GM23338 (cell line): Measurements from ENCODE around the gene PORCN. TPM values are rescaled to one million over a fixed set of nuclear protein-coding genes. Genes with fewer than 3 reads are reported as not detected.

ENCODE experiments used
- ATAC-seq: fragments of 200-7000 bp; cut with Tn5 transposase; 3 replicates; pipeline ENCODE4 v1.9.1; 2020
- DNase-seq: peaks from one replicate; pipeline ENCODE4 v3.0.0-alpha.2; 2015; ENCODE audit warnings: low spot score
- H2AFZ ChIP-seq: fragments of 200-600 bp; sonication (generic); 2 replicates; pipeline ENCODE4 v1.8.0; 2016; ENCODE audit warnings: antibody characterized with exemption, mild to moderate bottlenecking, moderate library complexity
- H3F3A ChIP-seq: fragments of 200-600 bp; sonication (generic); replicated peaks from 2 replicates; pipeline ENCODE4 v1.8.0; 2017; ENCODE audit warnings: antibody characterized with exemption, mixed run types, low read depth
- H3K27ac ChIP-seq: fragments of 200-600 bp; sonication (generic); 2 replicates; pipeline ENCODE4 v1.6.1; 2016; ENCODE audit warnings: low read depth
- H3K27me3 ChIP-seq: fragments of 200-600 bp; sonication (generic); 2 replicates; pipeline ENCODE4 v1.8.0; 2016; ENCODE audit warnings: mild to moderate bottlenecking, mixed run types, moderate library complexity; ENCODE audit not compliant: insufficient read depth
- H3K36me3 ChIP-seq: fragments of 200-600 bp; sonication (generic); 2 replicates; pipeline ENCODE4 v1.8.0; 2016; ENCODE audit warnings: mild to moderate bottlenecking; ENCODE audit not compliant: insufficient read depth
- H3K4me1 ChIP-seq: fragments of 200-600 bp; sonication (generic); 2 replicates; pipeline ENCODE4 v1.8.0; 2016; ENCODE audit warnings: mild to moderate bottlenecking, moderate library complexity; ENCODE audit not compliant: insufficient read depth
- H3K4me2 ChIP-seq: fragments of 200-600 bp; sonication (generic); 2 replicates; pipeline ENCODE4 v1.7.1; 2017; ENCODE audit warnings: mixed run types
- H3K4me3 ChIP-seq: fragments of 200-600 bp; sonication (generic); 2 replicates; pipeline ENCODE4 v1.6.1; 2016; ENCODE audit warnings: mixed run types
- H3K79me2 ChIP-seq: fragments of 200-600 bp; sonication (generic); replicated peaks from 2 replicates; pipeline ENCODE4 v1.8.0; 2017; ENCODE audit warnings: mild to moderate bottlenecking; ENCODE audit not compliant: insufficient read depth
- H3K9me2 ChIP-seq: fragments of 200-600 bp; sonication (generic); 2 replicates; pipeline ENCODE4 v1.8.0; 2017; ENCODE audit not compliant: insufficient read depth
- H4K20me1 ChIP-seq: fragments of 200-600 bp; sonication (generic); replicated peaks from 2 replicates; pipeline ENCODE4 v1.8.0; 2017; ENCODE audit warnings: mild to moderate bottlenecking; ENCODE audit not compliant: insufficient read depth
- H3K27ac Mint-ChIP-seq: 2 replicates; pipeline ENCODE4 v1.8.0; 2020; ENCODE audit warnings: inconsistent platforms, mild to moderate bottlenecking, moderate library complexity, mixed read lengths
- H3K27me3 Mint-ChIP-seq: 3 replicates; pipeline ENCODE4 v1.8.0; 2022; ENCODE audit warnings: low read depth, mild to moderate bottlenecking, moderate library complexity, mixed read lengths, inconsistent platforms; ENCODE audit not compliant: insufficient read depth, poor library complexity
- H3K36me3 Mint-ChIP-seq: 3 replicates; pipeline ENCODE4 v1.8.0; 2021; ENCODE audit warnings: low read depth, mild to moderate bottlenecking, inconsistent platforms, moderate library complexity, mixed read lengths
- H3K4me1 Mint-ChIP-seq: 3 replicates; pipeline ENCODE4 v1.8.0; 2020; ENCODE audit warnings: mild to moderate bottlenecking, inconsistent platforms, mixed read lengths
- H3K4me3 Mint-ChIP-seq: 3 replicates; pipeline ENCODE4 v1.8.0; 2021; ENCODE audit warnings: moderate library complexity, mild to moderate bottlenecking, inconsistent platforms, mixed read lengths
- H3K9me3 Mint-ChIP-seq: 3 replicates; pipeline ENCODE4 v1.8.0; 2020; ENCODE audit warnings: moderate library complexity, mild to moderate bottlenecking, inconsistent platforms, mixed read lengths
- CREB1 ChIP-seq: fragments of 250-450 bp; sonication (Bioruptor Pico); IDR thresholded peaks from 2 replicates; pipeline ENCODE4 v1.5.0; 2020; ENCODE audit warnings: low read depth, mild to moderate bottlenecking, moderate library complexity
- CTCF ChIP-seq, 2 experiments: fragments of 200-600 bp in 1 of 2; sonication (generic) in 1 of 2; conservative IDR thresholded peaks; 2 replicates each; pipeline versions ENCODE4 v1.5.1 to v1.6.1; 2016 to 2017; ENCODE audit warnings: antibody characterized with exemption in 2 of 2, low read depth in 2 of 2, mild to moderate bottlenecking in 2 of 2, moderate library complexity in 1 of 2
- ETS1 ChIP-seq: IDR thresholded peaks from 2 replicates; pipeline ENCODE4 v1.6.1; 2016; ENCODE audit warnings: antibody characterized with exemption
- EZH2 ChIP-seq: fragments of 200-600 bp; sonication (generic); IDR thresholded peaks from one replicate; pipeline ENCODE4 v1.8.0; 2017; ENCODE audit warnings: antibody characterized with exemption, mild to moderate bottlenecking, low read depth; ENCODE audit not compliant: unreplicated experiment
- EZH2phosphoT487 ChIP-seq: fragments of 200-600 bp; sonication (generic); IDR thresholded peaks from one replicate; pipeline ENCODE4 v1.8.1; 2018; ENCODE audit warnings: antibody characterized with exemption; ENCODE audit not compliant: unreplicated experiment
- JUNB ChIP-seq: IDR thresholded peaks from one replicate; pipeline ENCODE4 v1.6.1; 2016; ENCODE audit warnings: antibody characterized with exemption; ENCODE audit not compliant: unreplicated experiment
- NANOG ChIP-seq: IDR thresholded peaks from 2 replicates; pipeline ENCODE4 v1.6.1; 2016; ENCODE audit warnings: antibody characterized with exemption, borderline replicate concordance
- POLR2AphosphoS5 ChIP-seq: IDR thresholded peaks from 2 replicates; pipeline ENCODE4 v1.6.1; 2016; ENCODE audit warnings: antibody characterized with exemption, low read depth
- REST ChIP-seq: IDR thresholded peaks from one replicate; pipeline ENCODE4 v1.6.1; 2018; ENCODE audit warnings: antibody characterized with exemption; ENCODE audit not compliant: unreplicated experiment
- STAT1 ChIP-seq: IDR thresholded peaks from one replicate; pipeline ENCODE4 v1.6.1; 2016; ENCODE audit warnings: antibody characterized with exemption; ENCODE audit not compliant: unreplicated experiment
- ZNF114 ChIP-seq: fragments of 250-450 bp; sonication (Bioruptor Pico); IDR thresholded peaks from 2 replicates; pipeline ENCODE4 v1.5.0; 2020; ENCODE audit warnings: mild to moderate bottlenecking, moderate library complexity
- ZNF331 ChIP-seq: fragments of 250-450 bp; sonication (Bioruptor Pico); IDR thresholded peaks from 2 replicates; pipeline ENCODE4 v1.5.0; 2020; ENCODE audit warnings: low read depth, mild to moderate bottlenecking, moderate library complexity
- ZNF462 ChIP-seq: fragments of 250-450 bp; sonication (Bioruptor Pico); IDR thresholded peaks from 2 replicates; pipeline ENCODE4 v1.5.0; 2020; ENCODE audit warnings: mild to moderate bottlenecking, moderate library complexity
- polyA plus RNA-seq: library from polyadenylated mRNA; unstranded; fragments of >200 nt; fragmentation: Nextera tagmentation; extraction: Ambion mirVana; gene quantifications from 2 replicates; pipeline ENCODE4 v1.2.1, GENCODE V29; 2016
- total RNA-seq: library from RNA; depleted of rRNA; stranded (reverse); fragments of >200 nt; shearing (Covaris generic); gene quantifications from 2 replicates; pipeline ENCODE4 v1.2.3, GENCODE V29; 2014

PORCN gene
- total and polyA plus RNA-seq, 2 experiments from 2014 or later = 19.4 to 28.5 TPM

GRCh38 chrX:48460031-48460430 is 48.8 kb upstream of the PORCN start:
- Histone ChIP-seq H3F3A (no peaks in the 10 kb centered on the region), H3K27me3 (no peaks in the 10 kb centered on the region), H3K9me2 (no peaks in the 10 kb centered on the region), H3K4me2 (no peak overlapping the region), H2AFZ (no peak overlapping the region), H3K27ac (no peak overlapping the region), H3K4me1 (no peaks in the 10 kb centered on the region), H3K79me2 (no peaks in the 10 kb centered on the region), H4K20me1 (no peaks in the 10 kb centered on the region), H3K4me3 (no peak overlapping the region), H3K36me3 (no peaks in the 10 kb centered on the region; the same call in 1 of the 2 replicates)
- peaks cover 2% of the 10 kb centered on the region for H3K27me3 Mint-ChIP-seq
- DNase-seq (no peak), ATAC-seq (no peak)
- no peak overlapping the region for H3K27ac Mint-ChIP-seq
- no peak overlapping the region for H3K4me3 Mint-ChIP-seq
- TF ChIP-seq EZH2phosphoT487 = no peak
- no peak for TF ChIP-seq ZNF462
- TF ChIP-seq CREB1 (CRISPR knock-in tag) = no peak
- TF ChIP-seq POLR2AphosphoS5 = no peak
- TF ChIP-seq STAT1 = no peak
- TF ChIP-seq JUNB = no peak
- no peak for TF ChIP-seq ETS1
- TF ChIP-seq ZNF114 (CRISPR knock-in tag) = no peak
- TF ChIP-seq ZNF331 (CRISPR knock-in tag) = no peak
- TF ChIP-seq NANOG = no peak
- TF ChIP-seq CTCF (conservative IDR thresholded peaks at IDR 0.05; ENCODE audit: low read depth in 2 of 2) = no peak
- no peak for TF ChIP-seq EZH2
- no peak for TF ChIP-seq REST
- H3K36me3 Mint-ChIP-seq = peaks cover 47% of the 10 kb centered on the region
- H3K4me1 Mint-ChIP-seq = no peaks in the 10 kb centered on the region; the same call in 2 of the 3 replicates
- no peaks in the 10 kb centered on the region; the same call in 1 of the 3 replicates for H3K9me3 Mint-ChIP-seq
